HG03196 (cell line): Measurements from ENCODE around the gene PA2G4.
"Not testable (repeated sequence)": the region's sequence is repeated elsewhere in the genome, so short reads cannot be mapped to it uniquely, and the experiment has no call there.

Experiments
- ATAC-seq: cut with Tn5 transposase; IDR thresholded peaks from one replicate; pipeline ENCODE4 v1.9.1; 2021; ENCODE audit not compliant: unreplicated experiment

The PA2G4 gene

GRCh38 chr12:56104109-56104814, at the start of gene PA2G4:
Gene PA2G4 (plus strand): TSS chr12:56104559. CDS start chr12:56104738, 179 bp downstream.
- peak; percentile 96 for ATAC-seq

DNA sequence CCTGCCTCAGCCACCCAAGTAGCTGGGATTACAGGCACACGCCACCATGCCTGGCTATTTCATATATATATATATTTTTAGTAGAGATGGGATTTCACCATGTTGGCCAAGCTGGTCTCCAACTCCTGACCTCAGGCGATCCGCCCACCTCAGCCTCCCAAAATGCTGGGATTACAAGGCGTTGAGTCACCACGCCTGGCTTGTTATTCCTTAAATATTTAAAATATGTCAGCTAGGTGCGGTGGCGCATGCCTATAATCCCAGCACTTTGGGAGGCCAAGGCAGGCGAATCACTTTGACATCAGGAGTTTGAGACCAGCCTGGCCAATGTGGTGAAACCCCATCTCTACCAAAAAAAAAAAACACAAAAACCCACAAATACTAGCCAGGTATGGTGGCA, 44.4 kb upstream of the PA2G4 start:
- not testable (repeated sequence) for ATAC-seq

- ATAC-seq, result no peak
These were observed 42.4 kb upstream of the PA2G4 start for GRCh38 chr12:56061982-56062381.

DNA sequence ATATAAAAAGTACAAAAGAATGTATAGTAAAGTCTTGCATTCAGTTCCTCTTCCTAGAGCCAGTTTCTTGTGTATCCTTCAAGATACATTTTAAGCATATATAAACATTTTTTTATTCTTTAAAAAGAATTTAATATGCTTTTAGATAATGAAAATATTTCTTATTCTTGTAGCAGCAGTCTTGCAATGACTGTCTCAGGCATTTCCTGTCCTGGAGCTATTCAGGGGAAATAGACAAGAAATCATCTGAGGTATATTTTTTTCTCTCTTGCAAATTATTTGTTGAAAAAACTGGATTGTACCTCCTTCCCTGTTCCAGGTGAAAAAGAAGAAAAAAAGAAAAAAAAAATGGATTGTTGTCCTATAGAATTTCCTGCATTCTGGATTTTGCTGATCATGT, 41.4 kb upstream of the PA2G4 start:
- ATAC-seq, result no peak

GRCh38 chr12:56071648-56072047, 32.7 kb upstream of the PA2G4 start:
- no peak for ATAC-seq

DNA sequence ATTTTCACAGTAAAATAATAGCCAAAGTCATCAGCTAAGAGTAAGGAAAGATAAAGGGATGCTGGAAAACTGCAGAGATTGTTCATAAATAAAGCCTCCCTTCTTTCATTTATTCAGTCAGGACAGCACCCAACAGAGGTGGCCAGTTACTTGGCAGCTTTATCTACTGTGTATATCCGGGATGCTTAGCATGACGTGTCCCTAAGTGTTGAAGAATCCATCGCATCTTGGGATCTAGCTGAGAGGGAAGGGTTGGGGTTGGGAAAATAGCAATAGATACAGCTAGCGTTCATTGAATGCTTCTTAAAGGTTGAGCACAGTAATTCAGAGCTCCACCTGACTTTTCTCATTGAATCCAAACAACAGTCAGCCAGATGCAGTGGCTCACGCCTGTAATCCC, 30.0 kb upstream of the PA2G4 start:
- no peak for ATAC-seq

GRCh38 chr12:56077966-56078365, 26.4 kb upstream of the PA2G4 start:
- not testable (repeated sequence) for ATAC-seq

GRCh38 chr12:56078427-56078826, 25.9 kb upstream of the PA2G4 start:
- no peak for ATAC-seq

DNA sequence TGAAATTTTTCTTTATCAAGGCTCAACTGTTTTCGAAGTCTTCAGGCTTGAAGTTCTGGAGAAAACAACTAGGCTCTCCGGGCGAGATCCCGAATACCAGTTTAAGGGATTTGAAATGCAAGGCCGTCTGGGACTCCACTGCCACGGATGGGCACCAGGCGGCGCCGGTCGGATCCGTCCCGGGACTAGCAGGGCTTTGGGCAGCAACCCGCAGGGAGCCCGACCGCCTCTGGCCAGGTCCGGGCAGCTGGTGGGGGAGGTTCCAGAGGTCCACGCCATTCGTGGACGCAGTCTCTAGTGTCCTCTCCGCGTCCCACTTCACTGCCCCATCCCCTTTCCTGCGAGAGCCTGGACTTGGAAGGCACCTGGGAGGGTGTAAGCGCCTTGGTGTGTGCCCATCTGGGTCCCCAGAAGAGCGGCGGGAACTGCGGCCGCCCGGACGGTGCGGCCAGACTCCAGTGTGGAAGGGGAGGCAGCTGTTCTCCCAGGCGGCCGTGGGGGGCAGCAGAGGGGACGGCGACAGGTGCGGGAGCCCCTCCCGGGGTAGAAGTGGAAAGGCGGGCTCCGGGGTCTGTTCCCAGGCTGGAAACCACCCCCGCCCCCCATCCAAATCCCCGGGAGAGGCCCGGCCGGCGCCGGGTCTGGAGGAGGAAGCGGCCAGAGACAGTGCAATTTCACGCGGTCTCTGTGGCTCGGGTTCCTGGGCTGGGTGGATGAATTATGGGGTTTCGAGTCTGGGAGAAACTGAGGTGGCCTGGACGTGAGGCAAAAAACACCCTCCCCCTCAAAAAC, 25.2 kb upstream of the PA2G4 start:
- peak; percentile 56 for ATAC-seq

GRCh38 chr12:56079723-56080555, 24.4 kb upstream of the PA2G4 start, which contains the start of gene ERBB3:
Gene ERBB3 (plus strand): TSS chr12:56080165. CDS start chr12:56080301, 136 bp downstream.
- ATAC-seq, result no peak

GRCh38 chr12:56080556-56081138, 23.7 kb upstream of the PA2G4 start:
- ATAC-seq, result no peak

DNA sequence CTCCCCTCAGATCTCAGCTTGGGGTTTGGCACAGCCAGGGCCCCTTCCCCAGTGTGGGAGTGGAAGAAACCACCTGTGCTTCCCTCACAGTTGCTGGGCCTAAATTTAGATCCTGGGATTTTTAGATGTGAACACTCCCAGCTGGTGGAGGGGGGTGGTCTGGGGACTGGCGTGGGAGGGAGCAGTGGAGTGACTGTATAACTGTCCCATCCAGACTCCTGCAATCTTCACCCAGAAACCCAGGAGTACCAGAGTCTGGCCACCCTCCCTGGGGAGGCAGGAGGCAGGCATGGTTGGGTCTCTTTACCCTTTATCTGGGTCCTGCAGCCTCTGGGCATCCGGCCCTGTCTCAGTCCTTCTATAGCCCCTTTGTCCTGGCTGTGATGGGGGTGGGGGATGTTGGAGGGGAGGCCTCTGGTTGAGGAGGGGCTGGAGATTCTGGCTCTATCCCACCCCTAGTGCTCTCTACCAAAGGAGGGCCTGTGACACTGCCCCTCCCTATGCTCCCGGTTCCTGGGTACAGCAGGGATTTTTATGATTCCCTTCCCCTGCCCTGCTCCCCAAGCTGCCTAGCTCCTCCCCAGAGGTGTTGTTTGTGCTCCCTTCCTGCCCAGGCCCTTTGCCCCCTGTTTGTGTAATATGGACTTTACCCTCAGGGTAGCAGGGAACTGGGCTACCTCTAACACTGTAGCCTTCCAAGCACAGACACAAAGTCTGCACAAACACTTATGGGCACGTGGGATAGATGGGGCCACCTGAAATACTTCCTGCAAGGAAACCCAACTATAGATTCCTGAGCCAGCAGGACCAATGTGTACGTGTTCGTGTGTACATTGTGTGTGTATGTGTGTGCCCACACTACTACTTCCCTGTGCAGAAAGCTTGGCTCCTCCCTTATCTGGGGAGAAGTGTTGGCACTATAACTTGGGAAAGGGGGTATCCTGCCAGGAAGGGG, 22.7 kb upstream of the PA2G4 start:
- ATAC-seq, result no peak

GRCh38 chr12:56082382-56082781, 22.0 kb upstream of the PA2G4 start:
- no peak for ATAC-seq

- ATAC-seq, result no peak
These were observed 21.4 kb upstream of the PA2G4 start for GRCh38 chr12:56082967-56083366.

DNA sequence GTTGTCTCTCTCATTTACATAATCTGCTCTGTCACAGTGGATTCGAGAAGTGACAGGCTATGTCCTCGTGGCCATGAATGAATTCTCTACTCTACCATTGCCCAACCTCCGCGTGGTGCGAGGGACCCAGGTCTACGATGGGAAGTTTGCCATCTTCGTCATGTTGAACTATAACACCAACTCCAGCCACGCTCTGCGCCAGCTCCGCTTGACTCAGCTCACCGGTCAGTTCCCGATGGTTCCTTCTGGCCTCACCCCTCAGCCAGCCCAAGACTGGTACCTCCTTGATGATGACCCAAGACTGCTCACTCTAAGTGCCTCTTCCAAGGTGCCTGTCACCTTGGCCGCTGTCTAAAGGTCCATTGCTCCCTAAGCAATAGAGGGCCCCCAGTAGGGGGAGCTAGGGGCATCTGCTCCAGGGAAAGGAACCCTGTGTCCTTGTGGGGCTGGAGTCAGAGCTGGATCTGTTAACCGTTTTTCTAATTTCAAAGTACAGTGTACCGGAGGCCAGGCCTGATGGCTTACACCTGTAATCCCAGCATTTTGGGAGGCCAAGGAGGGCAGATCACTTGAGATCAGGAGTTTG, 19.3 kb upstream of the PA2G4 start:
- ATAC-seq, result no peak

GRCh38 chr12:56086096-56086495, 18.3 kb upstream of the PA2G4 start:
- ATAC-seq, result no peak

GRCh38 chr12:56086608-56087007, 17.8 kb upstream of the PA2G4 start:
- ATAC-seq, result no peak

GRCh38 chr12:56087220-56087619, 17.1 kb upstream of the PA2G4 start:
- ATAC-seq, result no peak

DNA sequence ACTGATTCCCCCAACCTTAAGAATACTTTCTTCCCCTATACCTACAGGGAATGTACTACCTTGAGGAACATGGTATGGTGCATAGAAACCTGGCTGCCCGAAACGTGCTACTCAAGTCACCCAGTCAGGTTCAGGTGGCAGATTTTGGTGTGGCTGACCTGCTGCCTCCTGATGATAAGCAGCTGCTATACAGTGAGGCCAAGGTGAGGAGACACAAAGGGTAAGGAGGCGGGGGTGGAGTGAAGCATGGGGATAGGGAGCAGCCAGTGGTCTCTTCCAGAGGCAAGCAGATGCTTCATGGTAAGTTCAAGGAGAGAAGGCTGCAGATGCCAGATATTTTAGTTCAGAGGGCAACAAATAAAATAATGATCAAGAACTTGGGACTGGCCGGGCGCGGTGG, 6.6 kb upstream of the PA2G4 start:
- ATAC-seq, result no peak

DNA sequence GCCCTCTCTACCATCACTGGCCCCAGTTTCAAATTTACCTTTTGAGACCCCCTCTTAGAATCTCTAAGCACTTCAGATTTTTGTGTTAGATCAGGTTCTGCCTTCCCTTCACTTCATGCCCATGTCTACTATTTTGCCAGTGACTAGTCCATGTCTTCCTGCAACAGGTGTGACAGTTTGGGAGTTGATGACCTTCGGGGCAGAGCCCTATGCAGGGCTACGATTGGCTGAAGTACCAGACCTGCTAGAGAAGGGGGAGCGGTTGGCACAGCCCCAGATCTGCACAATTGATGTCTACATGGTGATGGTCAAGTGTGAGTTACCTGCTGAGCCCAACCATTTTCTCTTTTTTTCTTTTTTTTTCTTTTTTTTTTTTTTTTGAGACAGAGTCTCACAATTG, 5.8 kb upstream of the PA2G4 start:
- no peak for ATAC-seq
